HG03097 (cell line): ENCODE measurements around the gene NRXN3.

Experiments used
- ATAC-seq: cut with Tn5 transposase; IDR thresholded peaks from one replicate; pipeline ENCODE4 v1.9.1; 2021; ENCODE audit not compliant: unreplicated experiment, low FRiP score

Gene NRXN3

DNA sequence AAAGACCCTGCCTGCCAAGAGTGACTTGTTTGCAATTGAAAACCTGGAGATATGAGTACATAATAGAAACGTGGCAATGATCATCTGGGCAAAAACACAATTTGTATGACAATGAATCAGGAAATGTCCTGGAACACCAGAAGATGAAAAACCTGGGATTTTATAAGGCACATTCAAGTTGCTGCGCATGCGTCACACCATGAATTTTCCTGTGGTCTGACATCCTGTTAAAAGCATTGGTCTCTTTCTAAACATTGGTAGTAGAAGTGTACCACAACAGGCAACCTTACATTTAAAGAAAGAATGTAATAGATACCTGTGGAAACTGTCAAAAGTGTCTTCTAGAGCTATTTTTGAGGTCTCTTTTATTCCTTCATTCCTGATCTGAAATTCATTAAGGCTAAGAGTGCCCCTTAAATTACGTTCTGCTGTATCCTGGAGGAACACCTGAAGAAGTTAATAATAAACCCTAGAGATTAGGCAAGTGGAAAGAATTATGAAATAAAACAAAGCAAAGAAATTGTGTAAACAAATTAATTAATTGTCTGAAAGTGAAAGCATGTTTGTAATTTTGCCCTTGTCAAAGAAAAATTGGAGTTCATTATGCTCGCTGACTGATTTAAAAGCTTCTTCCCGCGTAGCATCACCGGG, 1364.7 kb downstream of the NRXN3 start:
- ATAC-seq: no peak

DNA sequence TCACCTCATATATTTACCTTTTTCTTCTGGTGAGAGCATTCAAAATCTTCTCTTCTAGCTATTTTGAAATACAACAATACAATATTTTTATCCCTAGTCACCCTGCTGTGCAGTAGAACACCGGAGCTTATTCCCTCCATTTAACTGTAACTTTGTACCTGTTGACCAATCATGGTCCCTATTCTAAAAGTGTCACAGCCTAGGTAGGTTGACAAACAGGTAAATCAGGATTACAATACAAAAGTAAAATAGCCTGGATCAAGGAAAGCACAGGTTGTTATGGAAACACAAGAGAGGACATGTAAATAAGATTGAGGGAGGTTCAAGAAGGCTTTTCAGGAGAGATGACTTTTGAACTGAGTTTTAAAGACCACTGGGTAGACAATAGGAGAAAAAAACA, 1370.2 kb downstream of the NRXN3 start:
- ATAC-seq: no peak

DNA sequence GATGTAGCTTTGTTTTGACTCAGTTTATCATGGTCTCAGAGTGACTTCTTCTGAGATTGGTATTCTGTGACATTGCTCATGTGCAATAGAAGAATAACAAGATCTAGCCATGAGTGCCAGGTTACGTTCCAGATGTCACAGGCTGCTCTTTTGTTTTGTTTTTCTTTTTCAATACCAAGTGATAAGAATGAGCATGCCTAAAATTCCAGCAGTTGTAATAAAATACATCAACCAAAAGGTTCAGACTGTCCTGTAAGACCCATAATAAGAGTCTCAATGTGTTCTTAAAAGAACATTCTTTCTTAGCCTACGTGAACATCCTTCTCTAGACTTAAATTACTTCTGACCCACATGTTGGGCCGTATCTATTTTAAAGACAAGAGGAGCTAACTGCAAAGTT, 1371.9 kb downstream of the NRXN3 start:
- no peak for ATAC-seq

DNA sequence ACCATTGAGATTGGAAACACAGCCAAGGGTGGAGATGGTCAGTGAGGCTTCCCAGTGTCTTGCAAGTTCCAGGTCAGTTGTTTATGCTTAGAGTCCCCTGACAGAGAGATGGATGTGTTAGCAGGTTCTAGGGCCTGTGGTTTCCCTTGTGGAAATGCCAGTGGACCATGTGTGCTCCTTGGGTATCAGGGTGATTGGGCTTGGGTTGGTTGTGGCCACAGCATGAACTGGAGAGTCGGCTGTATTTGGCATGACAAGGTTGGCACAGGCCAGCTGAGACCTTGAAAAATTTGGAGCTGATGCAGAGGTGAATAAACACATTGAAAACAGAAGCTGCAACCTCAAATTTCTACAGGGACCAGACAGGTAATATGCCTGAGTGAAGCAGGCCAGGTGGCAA, 1373.2 kb downstream of the NRXN3 start:
- no peak for ATAC-seq

DNA sequence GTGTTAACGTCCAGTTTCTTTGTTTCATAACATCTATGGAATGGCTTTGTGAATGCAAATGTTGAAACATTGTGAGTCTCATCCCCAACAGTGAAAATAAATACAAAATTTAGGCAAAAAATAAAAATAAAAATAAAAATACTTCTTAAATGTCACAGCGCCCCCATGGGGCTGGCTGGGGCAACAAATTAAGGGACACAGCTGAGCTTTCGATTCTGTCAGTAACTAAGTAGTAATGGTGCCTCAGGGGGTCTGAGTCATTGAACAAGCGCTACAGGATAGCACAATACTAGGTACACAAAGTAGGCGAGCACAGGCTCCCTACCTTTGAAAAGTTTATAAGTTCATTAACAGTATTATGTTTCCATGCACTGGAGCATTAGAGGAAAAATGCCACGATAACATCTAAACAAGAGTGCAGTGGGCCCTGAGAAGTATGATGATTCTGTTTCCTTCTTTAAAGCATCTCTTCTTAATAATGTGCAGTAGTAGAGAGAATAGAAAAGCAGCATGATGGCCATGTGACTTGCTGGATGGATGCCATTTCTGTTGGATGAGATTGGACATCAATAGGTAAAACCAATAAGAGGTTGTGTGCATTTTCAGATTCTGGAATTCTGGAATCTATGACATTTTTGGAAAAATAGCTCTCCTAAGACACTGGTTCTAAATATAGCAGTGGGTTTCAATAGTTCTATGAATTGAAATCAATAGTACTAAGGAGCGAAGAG, 1374.0 kb downstream of the NRXN3 start:
- no peak for ATAC-seq

DNA sequence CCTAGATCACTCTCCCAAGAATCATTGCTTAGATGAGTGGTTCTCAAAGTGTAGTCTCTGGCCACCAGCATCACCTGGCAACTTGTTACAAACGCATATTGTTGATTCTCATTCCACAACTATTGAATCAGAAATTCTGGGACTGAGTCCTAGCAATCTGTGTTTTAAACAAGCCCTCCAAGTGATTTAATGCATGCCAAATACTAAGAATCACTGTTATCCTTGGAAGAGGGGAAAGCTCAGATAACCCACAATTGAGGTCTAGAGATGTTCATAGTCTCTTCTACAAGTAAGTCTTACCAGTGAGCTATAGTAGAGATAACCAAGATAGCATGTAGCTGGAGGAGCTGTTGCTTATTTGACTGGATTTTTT, 1374.5 kb downstream of the NRXN3 start:
- ATAC-seq: no peak

DNA sequence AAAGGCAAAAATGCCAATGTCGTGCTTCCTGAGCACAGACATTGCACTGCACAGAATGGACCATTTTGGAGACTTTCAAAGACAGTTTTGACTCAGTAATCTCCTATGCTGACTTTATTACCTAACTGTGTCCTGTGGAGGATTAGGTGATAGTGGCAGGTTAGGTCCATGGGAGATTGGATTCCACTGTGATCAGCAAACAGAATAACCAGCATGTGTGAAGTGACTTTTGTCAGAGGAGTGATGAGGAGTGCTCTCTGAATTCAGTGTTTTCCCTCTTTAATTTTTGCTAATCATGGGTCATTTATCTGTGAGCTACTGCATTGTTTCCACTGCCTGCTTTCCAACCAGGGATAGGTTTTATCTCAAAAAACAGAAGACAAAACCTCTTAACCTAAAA, 1378.7 kb downstream of the NRXN3 start:
- ATAC-seq: no peak

DNA sequence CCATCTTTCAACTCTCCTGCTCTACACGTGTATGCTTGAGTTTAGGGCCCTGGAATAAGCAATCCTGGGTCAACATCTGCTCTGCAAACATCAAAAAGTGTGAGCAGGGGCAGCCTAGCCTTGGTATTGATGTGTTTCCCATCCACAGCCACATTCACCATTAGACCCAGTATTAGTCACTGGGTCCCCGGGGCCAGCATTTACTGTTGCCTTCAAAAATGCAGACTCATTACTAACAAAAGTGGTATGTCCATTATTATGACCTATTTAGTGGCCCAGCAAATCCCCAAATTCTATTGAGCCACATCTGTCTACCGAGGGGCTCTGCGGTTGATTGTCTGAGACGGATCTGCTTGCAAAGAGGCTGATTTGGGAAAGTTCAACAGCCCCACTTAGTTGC, 1379.3 kb downstream of the NRXN3 start:
- ATAC-seq: no peak

DNA sequence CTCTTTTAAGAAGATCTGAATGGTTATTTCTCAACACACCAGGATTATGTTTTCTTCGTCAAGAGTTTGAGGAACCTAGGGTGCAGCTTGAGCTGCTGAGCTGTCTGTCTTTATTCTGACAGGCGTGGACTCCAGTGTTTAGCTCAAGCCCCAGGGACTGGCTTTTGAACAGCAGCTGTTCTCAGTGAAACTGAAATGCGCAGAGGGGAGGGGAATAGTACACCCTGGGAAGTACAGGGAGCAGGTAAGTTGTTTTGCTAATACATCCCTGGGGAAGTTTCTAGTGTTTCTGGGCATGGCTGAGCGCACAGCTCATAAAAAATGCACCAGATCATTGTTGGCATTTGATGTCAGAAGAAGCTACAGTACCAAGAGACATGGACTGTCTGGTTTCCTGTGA, 1381.3 kb downstream of the NRXN3 start:
- ATAC-seq: no peak

DNA sequence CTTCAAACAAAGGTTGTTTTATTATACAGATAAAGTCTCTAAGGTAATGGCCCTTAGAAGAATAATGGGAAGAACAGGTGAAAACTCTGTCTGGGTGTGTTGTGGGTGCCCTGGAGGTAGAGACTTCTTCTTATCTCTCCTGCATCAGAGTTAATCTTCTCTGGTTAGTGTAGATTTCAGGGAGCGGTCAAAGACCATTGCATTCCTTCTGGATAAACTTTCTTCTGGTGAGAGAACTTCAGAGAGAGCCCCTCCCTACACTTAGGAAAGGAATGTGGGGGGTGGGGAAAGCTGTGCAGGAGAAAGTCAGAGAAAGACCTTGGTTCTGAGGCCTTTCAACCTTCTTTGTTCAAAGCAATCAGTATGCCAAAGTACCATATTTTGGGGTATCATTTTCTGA, 1382.6 kb downstream of the NRXN3 start:
- no peak for ATAC-seq

DNA sequence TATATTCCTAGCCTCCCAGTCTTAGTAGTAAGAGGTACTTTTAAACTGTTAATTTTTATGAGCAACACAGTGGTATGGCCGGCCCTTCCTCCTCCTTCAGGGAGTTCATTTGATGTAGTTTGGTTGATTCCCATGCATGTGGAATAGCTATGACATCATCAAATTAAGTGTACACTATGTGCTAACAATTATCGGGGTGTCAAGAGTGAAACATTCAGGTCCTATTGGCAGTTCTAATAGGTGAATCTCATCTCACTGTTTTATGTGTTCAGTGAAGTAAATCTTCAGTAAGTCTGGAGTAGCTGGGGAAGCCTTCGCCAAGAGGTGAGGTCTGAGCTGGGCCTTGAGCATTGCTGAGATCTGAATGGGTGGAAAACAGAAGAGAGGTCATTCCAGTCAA, 1384.6 kb downstream of the NRXN3 start:
- no peak for ATAC-seq

DNA sequence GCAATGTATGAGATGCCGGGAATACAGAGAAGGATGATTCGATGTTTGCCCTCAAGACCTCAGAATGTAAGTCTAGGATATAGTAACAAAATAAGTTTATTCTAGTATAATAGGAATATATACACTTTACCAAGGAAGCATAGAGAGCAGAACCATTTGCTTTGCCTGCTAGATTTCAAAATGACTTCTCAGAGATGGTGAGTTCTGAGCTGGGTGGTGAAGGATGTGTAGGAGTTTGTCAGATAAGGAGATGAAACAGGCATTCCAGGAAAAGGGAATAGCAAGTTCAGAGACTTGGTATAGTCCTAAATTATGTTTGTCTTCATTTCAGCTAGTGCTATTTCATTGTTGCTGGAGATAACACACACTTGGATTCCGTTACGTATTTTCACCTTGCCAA, 1385.3 kb downstream of the NRXN3 start:
- no peak for ATAC-seq

DNA sequence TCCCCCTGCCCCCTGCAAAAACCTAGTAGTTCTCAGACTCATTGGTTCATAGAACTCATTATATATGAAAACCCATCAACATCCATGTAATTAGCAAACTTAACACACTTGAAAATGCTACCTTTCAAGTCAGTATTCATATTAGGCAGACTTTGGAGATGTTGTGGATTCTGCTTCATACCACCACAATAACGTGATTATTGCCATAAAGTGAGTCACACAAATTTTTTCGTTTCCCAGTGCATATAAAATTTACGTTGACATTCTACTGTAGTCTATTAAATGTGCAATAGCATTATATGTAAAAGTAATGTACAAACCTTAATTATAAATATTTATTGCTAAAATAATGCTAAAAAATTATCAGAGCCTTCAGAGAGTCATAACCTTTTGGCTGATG, 1387.1 kb downstream of the NRXN3 start:
- no peak for ATAC-seq

DNA sequence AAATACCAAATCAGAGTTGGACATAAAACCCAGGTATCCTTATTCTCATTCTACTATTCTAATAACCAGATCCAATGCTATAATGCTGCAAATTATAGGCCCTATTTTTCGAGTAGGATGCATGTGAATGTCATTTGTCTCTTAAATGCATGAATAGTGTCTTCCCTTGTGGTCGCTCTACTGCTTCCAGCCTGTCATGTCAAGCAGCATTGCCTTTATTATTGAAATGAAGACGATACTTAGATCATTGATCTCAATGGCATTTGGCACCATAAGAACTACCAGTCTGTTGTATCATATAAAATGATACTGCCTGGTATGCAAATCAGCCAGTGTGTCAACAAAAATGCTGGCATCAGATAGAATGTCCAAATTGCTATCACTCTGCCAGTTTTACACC, 1392.0 kb downstream of the NRXN3 start:
- no peak for ATAC-seq

DNA sequence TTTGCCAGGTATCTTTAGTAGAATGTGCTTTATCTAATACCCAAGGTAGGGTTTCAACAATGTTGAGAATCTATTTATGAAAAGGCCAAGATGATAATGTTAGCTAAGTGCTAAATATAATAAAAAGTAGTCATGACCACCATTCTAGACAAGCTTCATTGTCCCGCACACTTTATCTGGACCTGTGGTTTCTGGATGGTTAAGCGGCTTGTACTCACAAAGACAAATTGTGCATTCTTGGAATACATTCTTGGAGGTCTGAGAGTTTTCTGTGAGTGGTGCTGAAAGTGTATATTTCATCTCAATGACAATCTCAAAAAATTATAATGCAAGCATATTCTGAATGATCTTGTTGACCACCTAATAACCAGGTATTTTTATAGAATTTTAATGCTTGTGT, 1394.2 kb downstream of the NRXN3 start:
- ATAC-seq: no peak

DNA sequence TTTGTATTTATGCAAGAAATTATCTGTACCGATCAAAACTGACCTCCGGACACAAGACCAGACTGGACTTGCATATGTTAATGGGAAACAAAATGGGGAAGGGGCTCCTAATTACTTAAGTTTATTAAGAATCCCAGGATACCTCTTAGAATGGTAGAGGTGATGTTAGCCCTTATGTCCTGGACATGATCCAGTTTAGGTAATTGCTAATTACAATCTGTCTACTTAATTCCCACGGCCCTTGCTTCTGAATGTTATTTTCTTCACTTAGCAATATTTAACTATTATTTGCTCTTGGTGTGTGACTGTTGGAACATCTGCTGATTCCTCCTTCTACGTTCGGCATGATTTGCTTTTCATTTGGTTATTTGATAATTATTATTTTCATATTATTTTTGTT, 1397.1 kb downstream of the NRXN3 start:
- ATAC-seq: no peak

DNA sequence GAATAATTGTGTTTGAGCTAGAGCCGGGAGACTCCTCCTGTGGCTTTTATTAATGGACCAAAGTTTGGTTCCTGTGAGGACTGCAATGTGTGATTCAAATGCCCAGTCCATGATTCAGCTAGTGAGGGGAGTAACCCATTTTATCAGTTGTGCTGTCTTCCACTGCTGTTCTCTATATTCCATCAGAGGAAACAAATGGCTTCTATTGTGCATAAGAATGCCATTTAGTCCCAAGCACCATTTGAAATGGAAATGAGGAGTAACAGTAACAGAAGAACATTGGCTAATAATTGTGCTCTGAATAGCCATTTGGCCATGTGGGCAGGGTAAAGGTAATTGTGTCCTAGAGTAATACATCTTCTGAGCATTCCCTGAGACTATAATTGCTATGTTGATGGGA, 1398.4 kb downstream of the NRXN3 start:
- ATAC-seq: no peak

DNA sequence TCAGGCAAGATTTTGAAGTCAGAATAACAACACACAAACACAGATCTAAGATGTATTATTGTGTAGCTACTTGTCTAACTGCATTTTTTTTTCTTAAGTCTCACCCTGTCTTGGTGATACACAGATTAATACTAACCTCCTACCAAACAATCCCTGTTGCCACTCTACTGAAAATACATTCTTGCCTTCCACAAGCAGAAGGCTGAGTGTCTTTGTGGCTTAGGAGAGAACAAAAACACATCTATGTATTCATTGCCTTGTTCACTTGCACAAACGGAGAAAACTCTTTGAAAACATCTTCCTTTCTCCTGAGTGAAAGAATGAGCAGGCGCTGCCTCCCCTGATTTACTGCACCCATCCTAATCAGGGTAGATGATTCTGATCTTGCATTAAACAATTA, 1398.9 kb downstream of the NRXN3 start:
- no peak for ATAC-seq

DNA sequence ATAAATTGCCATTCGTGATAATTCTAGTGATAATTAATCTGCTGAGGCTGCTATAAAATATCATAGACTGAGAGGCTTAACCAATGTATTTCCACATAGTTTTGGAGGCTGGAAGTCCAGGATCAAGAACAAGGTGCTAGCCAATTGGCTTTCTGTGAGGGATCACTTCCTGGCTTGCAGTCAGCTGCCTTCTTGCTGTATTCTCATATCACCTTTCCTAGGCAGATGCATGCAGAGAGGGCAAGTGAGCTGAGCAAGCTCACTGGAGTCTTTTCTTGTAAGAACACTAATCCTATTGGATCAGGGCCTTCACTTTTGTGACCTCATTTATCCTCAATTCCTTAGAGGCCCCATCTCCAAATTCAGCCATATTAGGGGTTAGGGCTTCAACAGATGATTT, 1400.5 kb downstream of the NRXN3 start:
- ATAC-seq: no peak

DNA sequence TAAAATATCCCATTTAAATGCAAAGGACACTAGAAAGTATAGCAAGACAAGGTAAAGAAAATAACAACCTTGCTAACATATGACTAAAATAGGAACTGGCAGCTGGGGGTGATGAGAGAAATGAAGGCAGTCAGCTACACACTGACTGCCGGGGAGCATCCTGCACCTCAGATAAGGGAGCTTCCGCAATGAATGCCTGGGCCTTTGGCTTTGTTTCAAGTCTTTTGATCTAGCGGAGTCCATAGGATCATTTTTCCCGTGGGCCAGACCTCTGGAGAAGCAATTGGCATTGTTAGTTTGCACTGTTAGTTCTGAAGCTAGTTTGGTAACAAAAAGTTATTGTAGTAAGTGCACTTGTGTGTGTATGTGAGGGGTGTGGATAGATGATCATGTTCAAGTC, 1401.2 kb downstream of the NRXN3 start:
- ATAC-seq: no peak

DNA sequence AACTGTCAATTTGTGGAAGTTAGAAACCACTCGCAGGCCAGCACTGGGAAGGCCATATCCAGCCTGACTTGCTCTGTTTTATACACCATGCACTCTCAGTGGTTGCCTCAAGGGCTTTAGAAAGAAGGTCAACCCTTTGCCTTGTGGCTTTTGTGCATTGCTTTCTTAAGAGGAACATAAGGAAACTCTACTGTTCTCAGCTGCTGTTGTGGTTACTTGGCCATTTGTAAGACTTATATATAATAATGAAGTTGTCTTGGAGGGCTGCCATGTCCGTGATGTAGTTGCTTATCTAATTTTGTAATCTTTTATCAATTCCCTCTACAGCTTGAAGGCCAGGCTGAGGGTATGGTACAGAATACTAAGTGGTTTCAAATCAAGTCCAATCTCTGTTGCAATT, 1403.3 kb downstream of the NRXN3 start:
- ATAC-seq: no peak

DNA sequence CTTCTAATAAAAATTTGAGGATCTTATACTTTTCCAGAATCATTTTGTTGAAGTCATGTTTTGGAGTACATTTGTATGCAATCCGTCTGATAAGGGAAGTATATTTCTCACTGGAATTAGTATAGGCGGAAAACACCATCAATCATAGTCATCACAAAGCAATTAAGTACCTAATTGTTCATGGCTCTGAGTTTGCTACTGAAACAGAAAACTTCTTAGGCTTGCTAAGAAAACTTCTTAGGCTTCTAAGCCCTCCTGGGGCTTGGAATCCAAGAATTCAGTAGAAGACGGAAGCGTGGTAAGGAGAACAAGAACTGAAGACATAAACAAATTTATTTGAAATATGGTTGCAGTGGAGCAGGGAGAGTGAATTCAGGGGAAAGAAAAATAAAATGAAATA, 1404.9 kb downstream of the NRXN3 start:
- ATAC-seq: no peak

DNA sequence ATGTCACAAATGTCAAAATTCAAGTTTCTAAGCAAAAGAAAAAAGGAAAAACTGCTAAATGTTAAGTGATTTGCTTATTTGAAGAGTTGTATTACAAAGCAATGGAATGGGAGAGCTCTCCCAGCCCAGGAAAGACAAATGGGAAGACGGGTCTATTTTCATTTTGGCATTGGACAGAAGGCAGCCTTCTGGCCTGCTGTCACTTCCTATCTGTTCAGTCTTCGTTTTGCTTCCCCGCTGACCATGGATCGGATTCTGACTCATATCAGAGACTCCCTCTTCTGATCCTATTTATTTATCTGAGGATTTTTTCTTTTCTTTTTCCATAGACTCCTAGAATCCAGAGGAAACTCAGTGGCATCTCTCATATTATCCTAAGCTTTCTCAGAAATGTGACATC, 1406.3 kb downstream of the NRXN3 start:
- ATAC-seq: no peak
